NCI-H510A treated with DMSO at 0.1 percent for 48 hours (cell line): Measurements from ENCODE around the gene TBX19.

Experiments
- DNase-seq: peaks from one replicate; lab custom pipeline; 2025; lab: John Stamatoyannopoulos, UW

TBX19 gene

GRCh38 chr1:168360151-168361021 is 79.7 kb downstream of the TBX19 start:
- DNase-seq, result no peak

- no peak for DNase-seq
These were observed 80.6 kb downstream of the TBX19 start for GRCh38 chr1:168361252-168361651.

GRCh38 chr1:168362991-168363390 is 82.3 kb downstream of the TBX19 start:
- no peak for DNase-seq
